NCI-H2081 treated with DMSO at 0.1 percent for 48 hours (cell line): ENCODE measurements around the gene MYO1D.
A peak's percentile ranks its signal among the peaks of the same experiment; 100 is the strongest.
"Not testable (repeated sequence)": the region's sequence is repeated elsewhere in the genome, so short reads cannot be mapped to it uniquely, and the experiment has no call there.

Experiments
- DNase-seq: peaks from one replicate; lab custom pipeline; 2025; lab: John Stamatoyannopoulos, UW

Gene MYO1D

GRCh38 chr17:32460054-32460453 lies 416.9 kb downstream of the MYO1D start:
- no peak for DNase-seq

DNA sequence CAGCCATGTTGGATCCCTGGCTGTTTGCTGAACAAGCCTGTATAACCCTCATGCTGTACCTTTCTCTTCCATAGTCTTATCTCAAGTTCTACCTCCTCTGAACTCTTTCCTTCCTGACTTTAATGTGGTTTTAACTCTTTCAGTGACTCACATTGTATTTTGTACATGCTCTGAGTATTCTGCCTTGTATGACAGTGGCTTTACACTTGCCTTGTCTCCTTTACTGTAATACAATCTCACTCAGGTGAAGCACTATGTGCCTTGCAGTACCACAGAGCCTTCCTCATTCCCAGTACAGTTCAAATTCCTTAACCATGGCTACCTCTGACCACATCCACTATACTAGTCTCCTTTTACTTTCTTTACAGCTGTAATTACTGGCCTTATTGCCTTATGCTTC lies 418.6 kb downstream of the MYO1D start:
- DNase-seq, result no peak

- DNase-seq, result no peak
Observed at GRCh38 chr17:32453370-32453769, 423.6 kb downstream of the MYO1D start.

DNA sequence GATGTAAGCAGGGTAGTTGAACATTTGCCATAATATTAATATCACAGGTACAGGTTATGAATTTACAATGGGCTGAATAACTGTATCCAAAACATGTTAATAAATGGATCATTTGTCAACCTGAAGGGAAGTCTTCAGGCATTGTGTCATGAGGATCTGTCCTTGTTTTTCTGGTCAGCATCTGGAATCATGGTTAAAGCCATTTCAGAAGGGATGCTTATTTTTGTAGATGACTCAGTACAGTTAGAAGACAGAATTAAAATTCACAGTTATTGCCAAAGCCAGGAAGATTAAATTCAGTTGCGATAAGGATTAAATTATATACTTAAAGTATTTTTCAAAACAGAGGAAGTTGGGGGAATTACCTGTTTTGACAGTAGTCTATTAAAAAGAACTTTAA lies 424.6 kb downstream of the MYO1D start:
- DNase-seq, result no peak

DNA sequence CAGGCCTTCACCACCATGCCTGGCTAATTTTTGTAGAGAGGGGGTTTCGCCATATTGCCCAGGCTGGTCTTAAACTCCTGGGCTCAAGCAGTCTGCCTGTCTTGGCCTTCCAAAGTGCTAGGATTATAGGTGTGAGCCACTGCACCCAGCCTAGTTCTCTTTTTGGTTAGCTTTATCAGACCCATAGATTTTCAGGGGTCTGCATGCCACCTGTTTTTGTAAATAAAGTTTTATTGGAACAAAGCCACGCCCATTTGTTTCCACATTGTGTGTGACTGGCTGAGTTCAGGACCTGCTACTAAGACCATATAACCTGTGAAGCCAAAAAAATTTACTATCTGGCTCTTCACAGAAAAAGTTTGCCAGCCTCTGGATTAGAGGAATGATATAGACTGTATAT lies 425.0 kb downstream of the MYO1D start:
- DNase-seq, result no peak

DNA sequence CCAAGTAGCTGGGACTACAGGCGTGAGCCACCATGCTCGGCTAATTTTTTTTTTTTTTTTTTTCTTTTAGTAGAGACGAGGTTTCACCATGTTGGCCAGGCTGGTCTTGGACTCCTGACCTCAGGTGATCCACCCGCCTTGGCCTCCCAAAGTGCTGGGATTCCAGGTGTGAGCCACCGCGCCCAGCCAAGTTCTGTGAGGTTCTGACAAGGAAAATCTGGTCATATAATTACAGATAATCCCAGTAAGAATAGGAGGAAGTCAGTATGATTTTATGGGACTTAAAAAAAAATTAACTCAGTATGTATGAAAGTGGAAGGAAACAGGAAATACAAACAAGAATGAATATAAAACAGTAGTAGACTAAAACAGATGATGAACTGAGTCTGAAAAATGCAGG lies 426.5 kb downstream of the MYO1D start:
- DNase-seq, result not testable (repeated sequence)

- DNase-seq, result no peak
Observed at GRCh38 chr17:32449963-32450362, 427.0 kb downstream of the MYO1D start.

GRCh38 chr17:32446949-32447348 lies 430.0 kb downstream of the MYO1D start:
- DNase-seq, result no peak

DNA sequence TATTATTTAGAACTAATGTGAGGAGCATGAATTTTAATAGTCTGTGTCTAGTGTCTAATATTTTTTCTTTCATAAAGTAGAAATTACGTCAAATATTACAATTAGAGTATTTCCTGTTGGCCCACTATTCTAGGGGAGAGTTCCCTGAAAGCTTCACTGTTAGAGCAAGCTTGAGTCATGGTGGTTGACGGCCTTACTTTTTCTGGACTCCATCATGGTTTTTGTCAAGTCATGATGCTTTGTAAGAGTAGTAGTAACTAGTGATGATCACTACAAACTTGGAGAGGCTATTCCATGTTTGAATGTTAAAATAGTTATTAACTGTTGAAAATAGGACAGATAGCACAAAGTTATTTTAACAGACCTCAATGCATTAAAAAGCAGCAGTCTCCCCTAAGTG lies 431.0 kb downstream of the MYO1D start:
- DNase-seq, result no peak

DNA sequence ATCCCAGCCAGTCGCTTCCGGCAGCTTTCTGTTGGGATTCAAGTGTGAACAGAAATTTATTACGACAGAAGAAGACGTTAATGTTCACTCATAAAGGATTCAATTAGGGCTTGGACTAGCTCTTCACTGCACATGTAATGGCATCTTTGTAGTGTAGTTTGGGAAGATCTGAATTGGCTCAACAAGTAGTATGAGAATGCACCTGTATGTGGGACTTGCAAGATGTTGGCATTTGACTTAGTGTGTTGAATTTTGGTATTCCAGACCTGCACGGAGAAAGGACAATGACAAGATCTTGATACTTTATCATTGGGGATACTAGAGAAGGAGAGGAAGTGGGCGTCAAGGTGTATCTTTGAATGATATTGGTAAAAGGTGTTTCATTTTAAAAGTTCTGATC lies 431.4 kb downstream of the MYO1D start:
- no peak for DNase-seq

DNA sequence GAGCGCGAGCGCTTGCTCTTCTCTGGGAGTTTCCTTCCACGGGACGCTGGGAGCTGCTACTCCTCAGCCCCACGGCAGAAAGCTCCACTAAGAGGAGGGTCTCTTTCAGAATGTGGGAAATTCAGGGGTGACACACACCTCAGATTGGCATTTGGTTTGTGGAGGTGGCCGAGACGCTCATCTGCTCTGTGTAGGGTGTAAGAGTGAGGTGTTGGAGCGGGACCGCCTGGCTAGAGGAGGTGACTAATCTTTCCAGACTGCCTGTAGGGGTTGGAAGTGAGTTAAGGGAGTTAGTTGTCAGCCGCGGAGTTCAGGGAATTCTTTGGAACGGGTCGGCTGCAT lies 431.9 kb downstream of the MYO1D start:
- DNase-seq, result no peak

- peak; percentile 44 for DNase-seq
Observed at GRCh38 chr17:32444301-32445073, 432.4 kb downstream of the MYO1D start, which contains the start of gene PSMD11. PSMD11 (plus strand) TSS chr17:32444510; CDS start chr17:32444524, 14 bp downstream.

- no peak for DNase-seq
Observed at GRCh38 chr17:32443827-32444300, 433.1 kb downstream of the MYO1D start.
